ENCODE results near the gene ADRM1. TPM values are rescaled to one million over a fixed set of nuclear protein-coding genes. Genes with fewer than 3 reads are reported as not detected.

ADRM1 gene
- total RNA-seq, 1 donor from 2014 or later, result 87.2 TPM

DNA sequence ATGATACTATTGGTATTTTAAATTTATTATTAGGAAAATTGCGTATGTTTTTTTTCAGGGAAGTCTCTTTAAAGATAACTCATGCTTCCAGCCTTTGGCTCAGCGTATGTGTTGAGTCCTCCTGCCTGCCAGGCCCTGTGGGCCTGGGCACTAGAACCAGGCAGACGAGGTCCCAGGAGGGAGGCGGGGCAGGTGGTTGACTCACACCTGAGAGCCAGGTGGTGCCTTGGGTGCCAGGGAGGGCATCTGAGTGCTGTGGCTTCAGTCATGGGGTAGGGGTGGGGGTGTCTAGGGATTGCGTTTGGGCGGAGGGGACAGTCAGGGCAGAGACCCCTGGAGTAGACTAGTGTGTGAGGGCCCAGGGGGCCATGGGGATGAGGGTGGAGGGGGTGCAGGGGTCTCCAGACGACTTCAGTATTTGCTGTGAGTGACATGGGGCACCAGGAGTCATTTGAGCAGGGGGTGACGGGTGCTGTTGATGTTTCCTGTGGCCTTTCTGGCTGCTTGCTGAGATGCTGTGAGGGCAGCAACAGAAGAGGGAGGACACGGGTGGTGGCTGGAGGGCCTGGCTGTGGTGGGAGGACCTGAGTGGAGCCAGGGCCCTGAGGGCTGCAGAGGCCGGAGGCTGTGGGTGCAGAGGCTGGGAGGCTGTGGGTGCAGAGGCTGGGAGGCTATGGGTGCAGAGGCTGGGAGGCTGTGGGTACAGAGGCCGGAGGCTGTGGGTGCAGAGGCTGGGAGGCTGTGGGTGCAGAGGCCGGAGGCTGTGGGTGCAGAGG is 14.8 kb upstream of the ADRM1 start:
- peaks cover 21% of the 10 kb centered on the region for H3K36me3 Mint-ChIP-seq (ENCODE audit: low read depth)
- TF ChIP-seq, protein P1, sequence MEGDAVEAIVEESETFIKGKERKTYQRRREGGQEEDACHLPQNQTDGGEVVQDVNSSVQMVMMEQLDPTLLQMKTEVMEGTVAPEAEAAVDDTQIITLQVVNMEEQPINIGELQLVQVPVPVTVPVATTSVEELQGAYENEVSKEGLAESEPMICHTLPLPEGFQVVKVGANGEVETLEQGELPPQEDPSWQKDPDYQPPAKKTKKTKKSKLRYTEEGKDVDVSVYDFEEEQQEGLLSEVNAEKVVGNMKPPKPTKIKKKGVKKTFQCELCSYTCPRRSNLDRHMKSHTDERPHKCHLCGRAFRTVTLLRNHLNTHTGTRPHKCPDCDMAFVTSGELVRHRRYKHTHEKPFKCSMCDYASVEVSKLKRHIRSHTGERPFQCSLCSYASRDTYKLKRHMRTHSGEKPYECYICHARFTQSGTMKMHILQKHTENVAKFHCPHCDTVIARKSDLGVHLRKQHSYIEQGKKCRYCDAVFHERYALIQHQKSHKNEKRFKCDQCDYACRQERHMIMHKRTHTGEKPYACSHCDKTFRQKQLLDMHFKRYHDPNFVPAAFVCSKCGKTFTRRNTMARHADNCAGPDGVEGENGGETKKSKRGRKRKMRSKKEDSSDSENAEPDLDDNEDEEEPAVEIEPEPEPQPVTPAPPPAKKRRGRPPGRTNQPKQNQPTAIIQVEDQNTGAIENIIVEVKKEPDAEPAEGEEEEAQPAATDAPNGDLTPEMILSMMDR (IDR thresholded peaks at IDR 0.05), result no peak
- H3K9me3 Mint-ChIP-seq (ENCODE audit: low read depth), result no peaks in the 10 kb centered on the region
- no peaks in the 10 kb centered on the region for H3K27me3 Mint-ChIP-seq (ENCODE audit: low read depth)
- H3K4me3 Mint-ChIP-seq (ENCODE audit: unreplicated experiment), result no peak overlapping the region
- H3K27ac Mint-ChIP-seq (ENCODE audit: unreplicated experiment), result no peak overlapping the region
- no peaks in the 10 kb centered on the region for H3K4me1 Mint-ChIP-seq (ENCODE audit: low read depth)
- no peak for DNase-seq (ENCODE audit: low spot score)

GRCh38 chr20:62288535-62289105 is 14.2 kb upstream of the ADRM1 start:
- Mint-ChIP-seq H3K27ac (ENCODE audit: unreplicated experiment) (no peak overlapping the region), H3K9me3 (ENCODE audit: low read depth) (no peaks in the 10 kb centered on the region), H3K4me3 (ENCODE audit: unreplicated experiment) (no peak overlapping the region), H3K27me3 (ENCODE audit: low read depth) (no peaks in the 10 kb centered on the region), H3K4me1 (ENCODE audit: low read depth) (no peaks in the 10 kb centered on the region), H3K36me3 (ENCODE audit: low read depth) (peaks cover 17% of the 10 kb centered on the region)
- TF ChIP-seq, protein P1 (IDR thresholded peaks at IDR 0.05), result no peak
- DNase-seq (ENCODE audit: low spot score), result no peak

DNA sequence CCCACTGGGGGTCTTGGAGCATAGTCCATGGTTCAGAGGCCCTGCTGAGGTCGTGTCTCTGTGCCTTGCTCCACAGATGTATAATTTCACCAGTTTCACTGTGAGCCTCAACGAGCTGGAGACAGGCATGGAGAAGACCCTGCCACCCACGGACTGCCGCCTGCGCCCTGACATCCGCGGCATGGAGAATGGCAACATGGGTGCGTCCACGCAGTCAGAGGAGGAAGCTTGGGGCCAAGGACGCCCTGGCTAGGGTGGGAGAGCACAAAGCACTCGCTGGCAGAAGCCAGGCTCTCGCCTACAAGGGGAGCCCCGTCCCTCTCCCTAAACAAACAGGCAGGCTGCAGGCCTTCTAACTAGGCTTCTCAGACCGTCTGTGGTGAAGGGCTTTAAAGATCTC is 13.7 kb upstream of the ADRM1 start:
- Mint-ChIP-seq H3K4me1 (ENCODE audit: low read depth) (no peaks in the 10 kb centered on the region), H3K9me3 (ENCODE audit: low read depth) (no peaks in the 10 kb centered on the region), H3K27ac (ENCODE audit: unreplicated experiment) (no peak overlapping the region), H3K4me3 (ENCODE audit: unreplicated experiment) (no peak overlapping the region), H3K36me3 (ENCODE audit: low read depth) (peaks cover 17% of the 10 kb centered on the region), H3K27me3 (ENCODE audit: low read depth) (no peaks in the 10 kb centered on the region)
- no peak for DNase-seq (ENCODE audit: low spot score)
- TF ChIP-seq, protein P1 (IDR thresholded peaks at IDR 0.05), result no peak

GRCh38 chr20:62289898-62290297 is 12.9 kb upstream of the ADRM1 start:
- Mint-ChIP-seq H3K36me3 (ENCODE audit: low read depth) (peaks cover 18% of the 10 kb centered on the region), H3K4me1 (ENCODE audit: low read depth) (no peaks in the 10 kb centered on the region), H3K27ac (ENCODE audit: unreplicated experiment) (no peak overlapping the region), H3K4me3 (ENCODE audit: unreplicated experiment) (no peak overlapping the region), H3K9me3 (ENCODE audit: low read depth) (no peaks in the 10 kb centered on the region), H3K27me3 (ENCODE audit: low read depth) (no peaks in the 10 kb centered on the region)
- DNase-seq (ENCODE audit: low spot score), result no peak
- TF ChIP-seq, protein P1 (IDR thresholded peaks at IDR 0.05), result no peak

GRCh38 chr20:62291251-62292066 is 11.3 kb upstream of the ADRM1 start:
- Mint-ChIP-seq H3K4me3 (ENCODE audit: unreplicated experiment) (no peak overlapping the region), H3K36me3 (ENCODE audit: low read depth) (peaks cover 25% of the 10 kb centered on the region), H3K27me3 (ENCODE audit: low read depth) (no peaks in the 10 kb centered on the region), H3K4me1 (ENCODE audit: low read depth) (no peaks in the 10 kb centered on the region), H3K27ac (ENCODE audit: unreplicated experiment) (no peak overlapping the region), H3K9me3 (ENCODE audit: low read depth) (no peaks in the 10 kb centered on the region)
- no peak for DNase-seq (ENCODE audit: low spot score)
- TF ChIP-seq, protein P1 (IDR thresholded peaks at IDR 0.05), result no peak

Measured in chondrocyte (in vitro differentiated cells).